SK-N-SH (cell line): Measurements from ENCODE around the gene APH1B.

Source experiments
- CHD2 ChIP-seq: fragments of 150-350 bp; IDR thresholded peaks from 2 replicates; pipeline ENCODE4 v1.6.1; 2018; ENCODE audit warnings: low read length; ENCODE audit not compliant: partially characterized antibody
- EP300 ChIP-seq, 2 experiments: IDR thresholded peaks; 2 replicates each; pipeline versions ENCODE4 v1.4.0 to v1.6.1; 2012; ENCODE audit warnings: borderline replicate concordance in 1 of 2, low read depth in 1 of 2, low read length in 1 of 2
- MXI1 ChIP-seq: IDR thresholded peaks from 2 replicates; pipeline ENCODE4 v1.6.1; 2012; ENCODE audit warnings: mild to moderate bottlenecking, low read depth, low read length, improper control_type of control experiment
- NRF1 ChIP-seq: IDR thresholded peaks from 2 replicates; pipeline ENCODE4 v1.6.1; 2012; ENCODE audit warnings: low read depth, mild to moderate bottlenecking, low read length
- POLR2AphosphoS5 ChIP-seq: IDR thresholded peaks from 2 replicates; pipeline ENCODE4 v1.6.1; 2012; ENCODE audit warnings: low read depth, low read length
- RAD21 ChIP-seq: IDR thresholded peaks from 2 replicates; pipeline ENCODE4 v1.6.1; 2012; ENCODE audit warnings: mild to moderate bottlenecking, low read length
- TAF1 ChIP-seq: IDR thresholded peaks from 2 replicates; pipeline ENCODE4 v1.6.1; 2012; ENCODE audit warnings: low read depth, mild to moderate bottlenecking, low read length, moderate library complexity, borderline replicate concordance
- TEAD4 ChIP-seq: IDR thresholded peaks from 2 replicates; pipeline ENCODE4 v1.4.0; 2012; ENCODE audit warnings: mild to moderate bottlenecking, borderline replicate concordance; ENCODE audit not compliant: insufficient read depth
- TF ChIP-seq, protein P1 (sequence below): fragments of 150-350 bp; IDR thresholded peaks from 2 replicates; pipeline ENCODE4 v1.6.1; 2017; ENCODE audit warnings: antibody characterized with exemption, low read length, low read depth, borderline replicate concordance
- TF ChIP-seq, protein P2 (sequence below): IDR thresholded peaks from 2 replicates; pipeline ENCODE4 v1.4.0; 2012; ENCODE audit warnings: low read depth, borderline replicate concordance
- TF ChIP-seq, protein P3 (sequence below): fragments of 200-600 bp; sonication (generic); IDR thresholded peaks from 2 replicates; pipeline ENCODE4 v1.6.1; 2017; ENCODE audit warnings: antibody characterized with exemption, mild to moderate bottlenecking, moderate library complexity
- TF ChIP-seq, protein P4 (sequence below): IDR thresholded peaks from 2 replicates; pipeline ENCODE4 v1.6.1; 2012; ENCODE audit warnings: mild to moderate bottlenecking, low read depth, low read length, moderate library complexity
- TF ChIP-seq, protein P5 (sequence below): IDR thresholded peaks from 2 replicates; pipeline ENCODE4 v1.4.0; 2012; ENCODE audit warnings: low read depth

DNA sequence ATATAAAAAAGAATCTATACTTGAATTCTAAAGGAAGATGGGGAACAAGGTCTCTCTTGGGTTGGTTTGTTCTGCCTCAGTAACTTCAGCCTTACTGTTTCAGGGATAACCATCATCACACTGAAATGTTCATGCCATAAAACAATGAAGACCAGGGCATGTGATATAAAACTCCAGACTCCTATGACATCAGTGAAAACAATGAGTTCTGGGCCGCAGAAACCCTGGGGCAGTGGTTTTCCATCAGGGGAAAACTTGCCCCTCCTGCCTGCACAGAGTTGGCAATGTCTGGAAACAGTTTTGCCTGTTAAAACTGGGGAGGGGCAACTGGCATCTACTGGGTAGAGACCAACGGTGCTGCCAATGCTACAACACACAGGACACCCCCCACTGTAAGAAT, 57.4 kb downstream of the APH1B start:
- TF ChIP-seq, protein P1, sequence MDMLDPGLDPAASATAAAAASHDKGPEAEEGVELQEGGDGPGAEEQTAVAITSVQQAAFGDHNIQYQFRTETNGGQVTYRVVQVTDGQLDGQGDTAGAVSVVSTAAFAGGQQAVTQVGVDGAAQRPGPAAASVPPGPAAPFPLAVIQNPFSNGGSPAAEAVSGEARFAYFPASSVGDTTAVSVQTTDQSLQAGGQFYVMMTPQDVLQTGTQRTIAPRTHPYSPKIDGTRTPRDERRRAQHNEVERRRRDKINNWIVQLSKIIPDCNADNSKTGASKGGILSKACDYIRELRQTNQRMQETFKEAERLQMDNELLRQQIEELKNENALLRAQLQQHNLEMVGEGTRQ, result no peak
- TF ChIP-seq, protein P2, sequence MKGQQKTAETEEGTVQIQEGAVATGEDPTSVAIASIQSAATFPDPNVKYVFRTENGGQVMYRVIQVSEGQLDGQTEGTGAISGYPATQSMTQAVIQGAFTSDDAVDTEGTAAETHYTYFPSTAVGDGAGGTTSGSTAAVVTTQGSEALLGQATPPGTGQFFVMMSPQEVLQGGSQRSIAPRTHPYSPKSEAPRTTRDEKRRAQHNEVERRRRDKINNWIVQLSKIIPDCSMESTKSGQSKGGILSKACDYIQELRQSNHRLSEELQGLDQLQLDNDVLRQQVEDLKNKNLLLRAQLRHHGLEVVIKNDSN, result no peak
- TF ChIP-seq, protein P3, sequence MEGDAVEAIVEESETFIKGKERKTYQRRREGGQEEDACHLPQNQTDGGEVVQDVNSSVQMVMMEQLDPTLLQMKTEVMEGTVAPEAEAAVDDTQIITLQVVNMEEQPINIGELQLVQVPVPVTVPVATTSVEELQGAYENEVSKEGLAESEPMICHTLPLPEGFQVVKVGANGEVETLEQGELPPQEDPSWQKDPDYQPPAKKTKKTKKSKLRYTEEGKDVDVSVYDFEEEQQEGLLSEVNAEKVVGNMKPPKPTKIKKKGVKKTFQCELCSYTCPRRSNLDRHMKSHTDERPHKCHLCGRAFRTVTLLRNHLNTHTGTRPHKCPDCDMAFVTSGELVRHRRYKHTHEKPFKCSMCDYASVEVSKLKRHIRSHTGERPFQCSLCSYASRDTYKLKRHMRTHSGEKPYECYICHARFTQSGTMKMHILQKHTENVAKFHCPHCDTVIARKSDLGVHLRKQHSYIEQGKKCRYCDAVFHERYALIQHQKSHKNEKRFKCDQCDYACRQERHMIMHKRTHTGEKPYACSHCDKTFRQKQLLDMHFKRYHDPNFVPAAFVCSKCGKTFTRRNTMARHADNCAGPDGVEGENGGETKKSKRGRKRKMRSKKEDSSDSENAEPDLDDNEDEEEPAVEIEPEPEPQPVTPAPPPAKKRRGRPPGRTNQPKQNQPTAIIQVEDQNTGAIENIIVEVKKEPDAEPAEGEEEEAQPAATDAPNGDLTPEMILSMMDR, result no peak
- TF ChIP-seq, protein P4, sequence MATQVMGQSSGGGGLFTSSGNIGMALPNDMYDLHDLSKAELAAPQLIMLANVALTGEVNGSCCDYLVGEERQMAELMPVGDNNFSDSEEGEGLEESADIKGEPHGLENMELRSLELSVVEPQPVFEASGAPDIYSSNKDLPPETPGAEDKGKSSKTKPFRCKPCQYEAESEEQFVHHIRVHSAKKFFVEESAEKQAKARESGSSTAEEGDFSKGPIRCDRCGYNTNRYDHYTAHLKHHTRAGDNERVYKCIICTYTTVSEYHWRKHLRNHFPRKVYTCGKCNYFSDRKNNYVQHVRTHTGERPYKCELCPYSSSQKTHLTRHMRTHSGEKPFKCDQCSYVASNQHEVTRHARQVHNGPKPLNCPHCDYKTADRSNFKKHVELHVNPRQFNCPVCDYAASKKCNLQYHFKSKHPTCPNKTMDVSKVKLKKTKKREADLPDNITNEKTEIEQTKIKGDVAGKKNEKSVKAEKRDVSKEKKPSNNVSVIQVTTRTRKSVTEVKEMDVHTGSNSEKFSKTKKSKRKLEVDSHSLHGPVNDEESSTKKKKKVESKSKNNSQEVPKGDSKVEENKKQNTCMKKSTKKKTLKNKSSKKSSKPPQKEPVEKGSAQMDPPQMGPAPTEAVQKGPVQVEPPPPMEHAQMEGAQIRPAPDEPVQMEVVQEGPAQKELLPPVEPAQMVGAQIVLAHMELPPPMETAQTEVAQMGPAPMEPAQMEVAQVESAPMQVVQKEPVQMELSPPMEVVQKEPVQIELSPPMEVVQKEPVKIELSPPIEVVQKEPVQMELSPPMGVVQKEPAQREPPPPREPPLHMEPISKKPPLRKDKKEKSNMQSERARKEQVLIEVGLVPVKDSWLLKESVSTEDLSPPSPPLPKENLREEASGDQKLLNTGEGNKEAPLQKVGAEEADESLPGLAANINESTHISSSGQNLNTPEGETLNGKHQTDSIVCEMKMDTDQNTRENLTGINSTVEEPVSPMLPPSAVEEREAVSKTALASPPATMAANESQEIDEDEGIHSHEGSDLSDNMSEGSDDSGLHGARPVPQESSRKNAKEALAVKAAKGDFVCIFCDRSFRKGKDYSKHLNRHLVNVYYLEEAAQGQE, result no peak
- TF ChIP-seq CHD2 (no peak), EP300 (IDR thresholded peaks at IDR 0.05; ENCODE audit: borderline replicate concordance in 1 of 2, low read depth in 1 of 2, low read length in 1 of 2) (no peak), TAF1 (no peak), RAD21 (no peak), NRF1 (no peak), POLR2AphosphoS5 (no peak), MXI1 (no peak), TEAD4 (no peak)
- TF ChIP-seq, protein P5, sequence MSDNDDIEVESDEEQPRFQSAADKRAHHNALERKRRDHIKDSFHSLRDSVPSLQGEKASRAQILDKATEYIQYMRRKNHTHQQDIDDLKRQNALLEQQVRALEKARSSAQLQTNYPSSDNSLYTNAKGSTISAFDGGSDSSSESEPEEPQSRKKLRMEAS, result no peak
